Central memory CD4-positive, alpha-beta T cell (primary cell): Measurements from ENCODE around the gene KIRREL2.

Experiments used
- DNase-seq: peaks from one replicate; pipeline ENCODE4 v3.0.0; 2022

Gene KIRREL2

GRCh38 chr19:35845215-35846037, 11.3 kb upstream of the KIRREL2 start:
- DNase-seq = no peak

DNA sequence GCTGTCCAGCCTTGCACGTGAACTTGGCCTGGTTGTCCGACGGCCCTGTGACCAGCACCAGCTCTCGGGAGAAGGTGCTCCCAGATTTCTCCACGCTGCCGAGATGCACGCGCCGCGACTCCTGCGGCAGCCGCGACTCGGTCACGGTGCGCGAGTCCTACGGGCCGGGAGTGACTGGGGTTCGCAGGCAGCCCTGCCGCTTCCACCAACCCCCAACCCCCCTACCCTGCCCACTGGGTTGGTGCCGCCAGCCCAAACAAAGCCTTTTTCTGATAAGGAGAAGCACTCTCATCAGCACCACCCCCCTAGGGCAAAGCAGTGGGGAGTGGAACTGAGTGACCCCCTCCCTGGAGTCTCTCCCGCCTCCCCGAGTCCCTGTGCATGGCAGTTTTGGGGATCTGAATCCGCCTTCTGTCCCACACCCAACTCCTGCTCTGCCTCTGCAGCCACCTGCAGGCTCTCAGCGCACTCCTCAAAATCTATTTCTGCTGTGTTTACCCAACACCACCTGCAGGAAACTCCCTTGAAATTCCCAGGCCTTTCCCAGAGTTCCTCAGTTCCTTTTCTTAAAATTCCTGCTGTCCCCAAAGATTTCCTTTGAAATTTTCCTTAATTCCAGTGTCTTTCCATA, 10.6 kb upstream of the KIRREL2 start:
- DNase-seq = no peak

GRCh38 chr19:35847911-35848310, 8.8 kb upstream of the KIRREL2 start:
- no peak for DNase-seq

DNA sequence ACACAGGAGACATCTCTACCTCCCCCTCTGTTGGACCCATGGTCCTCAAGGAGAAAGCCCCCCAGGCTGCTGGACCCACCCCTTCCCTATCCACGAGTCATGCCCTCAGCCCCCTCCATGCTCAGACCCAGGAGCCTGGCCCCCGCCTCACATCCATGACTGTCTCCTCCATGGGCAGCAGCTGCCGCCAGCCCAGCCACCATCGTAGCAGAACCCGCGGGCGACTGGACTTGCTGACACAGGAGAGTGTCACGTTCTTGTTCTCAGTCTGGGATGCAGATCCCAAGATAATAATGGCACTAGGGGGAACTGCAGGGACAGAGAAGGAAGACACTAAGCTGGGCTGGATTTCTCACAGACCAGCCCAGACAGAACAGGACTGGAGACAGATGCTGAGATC, 8.2 kb upstream of the KIRREL2 start:
- DNase-seq = no peak

GRCh38 chr19:35848919-35849505, 7.7 kb upstream of the KIRREL2 start:
- no peak for DNase-seq

DNA sequence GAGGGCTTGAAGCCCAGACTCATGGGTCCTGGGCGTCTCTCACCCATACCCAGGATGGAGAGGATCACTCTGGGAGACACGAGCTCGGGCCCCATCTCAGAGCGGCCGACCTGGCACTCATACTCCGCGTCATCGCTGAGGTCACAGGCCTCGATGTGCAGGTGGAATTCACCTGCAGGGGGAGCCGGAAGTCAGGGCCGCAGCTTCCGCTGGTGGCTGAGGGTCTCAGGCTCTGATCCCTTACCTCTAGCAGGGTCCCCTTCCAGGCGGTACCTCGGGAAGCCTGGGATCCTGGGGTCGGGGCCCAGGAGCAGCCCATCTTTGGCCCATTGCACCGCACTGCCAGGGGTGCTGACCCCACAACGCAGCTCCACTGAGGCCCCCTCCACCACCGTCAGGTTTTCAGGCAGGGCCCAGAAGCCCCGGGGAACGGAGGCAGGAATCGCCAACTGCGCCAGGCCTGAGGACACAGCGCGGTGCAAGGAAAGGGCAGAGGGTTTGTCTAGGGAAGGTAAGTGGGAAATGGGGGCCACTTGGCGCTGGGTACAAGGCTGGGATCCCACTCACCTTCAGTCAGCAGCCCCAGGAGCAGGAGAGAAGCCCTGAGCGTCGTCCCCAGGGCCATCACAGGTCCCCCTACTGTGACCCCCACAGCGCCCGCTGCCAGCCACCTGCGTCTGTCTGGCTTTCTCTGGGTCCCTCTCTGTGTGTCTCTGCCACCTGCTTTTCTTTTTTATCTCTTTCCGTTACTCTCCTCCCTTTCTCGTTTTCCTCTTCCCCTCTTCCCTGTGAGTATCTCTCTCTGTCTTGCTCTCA, 5.3 kb upstream of the KIRREL2 start:
- no peak for DNase-seq

- DNase-seq = no peak
Observed at GRCh38 chr19:35852029-35852780, 4.5 kb upstream of the KIRREL2 start, which contains the start of gene NPHS1. NPHS1 (minus strand) TSS chr19:35852504; CDS start chr19:35851837, 667 bp downstream.

GRCh38 chr19:35853038-35853756, 3.5 kb upstream of the KIRREL2 start:
- DNase-seq = no peak

GRCh38 chr19:35858311-35858710, 1.6 kb downstream of the KIRREL2 start:
- no peak for DNase-seq

DNA sequence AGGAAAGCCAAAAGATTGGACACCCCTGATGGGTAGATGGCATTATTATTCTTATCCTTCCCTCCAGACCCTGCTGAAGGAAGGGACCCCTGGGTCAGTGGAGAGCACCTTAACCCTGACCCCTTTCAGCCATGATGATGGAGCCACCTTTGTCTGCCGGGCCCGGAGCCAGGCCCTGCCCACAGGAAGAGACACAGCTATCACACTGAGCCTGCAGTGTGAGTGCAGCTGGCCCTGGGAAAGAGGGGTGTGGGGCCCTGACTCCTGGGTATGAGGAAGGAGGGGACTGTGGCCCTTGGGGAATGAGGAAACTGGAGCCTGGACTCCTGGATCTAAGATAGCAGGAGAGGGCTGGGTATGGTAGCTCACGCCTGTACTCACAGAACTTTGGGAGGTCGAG, 2.7 kb downstream of the KIRREL2 start:
- DNase-seq = no peak

- DNase-seq = no peak
Observed at GRCh38 chr19:35860436-35860817, 3.7 kb downstream of the KIRREL2 start.

DNA sequence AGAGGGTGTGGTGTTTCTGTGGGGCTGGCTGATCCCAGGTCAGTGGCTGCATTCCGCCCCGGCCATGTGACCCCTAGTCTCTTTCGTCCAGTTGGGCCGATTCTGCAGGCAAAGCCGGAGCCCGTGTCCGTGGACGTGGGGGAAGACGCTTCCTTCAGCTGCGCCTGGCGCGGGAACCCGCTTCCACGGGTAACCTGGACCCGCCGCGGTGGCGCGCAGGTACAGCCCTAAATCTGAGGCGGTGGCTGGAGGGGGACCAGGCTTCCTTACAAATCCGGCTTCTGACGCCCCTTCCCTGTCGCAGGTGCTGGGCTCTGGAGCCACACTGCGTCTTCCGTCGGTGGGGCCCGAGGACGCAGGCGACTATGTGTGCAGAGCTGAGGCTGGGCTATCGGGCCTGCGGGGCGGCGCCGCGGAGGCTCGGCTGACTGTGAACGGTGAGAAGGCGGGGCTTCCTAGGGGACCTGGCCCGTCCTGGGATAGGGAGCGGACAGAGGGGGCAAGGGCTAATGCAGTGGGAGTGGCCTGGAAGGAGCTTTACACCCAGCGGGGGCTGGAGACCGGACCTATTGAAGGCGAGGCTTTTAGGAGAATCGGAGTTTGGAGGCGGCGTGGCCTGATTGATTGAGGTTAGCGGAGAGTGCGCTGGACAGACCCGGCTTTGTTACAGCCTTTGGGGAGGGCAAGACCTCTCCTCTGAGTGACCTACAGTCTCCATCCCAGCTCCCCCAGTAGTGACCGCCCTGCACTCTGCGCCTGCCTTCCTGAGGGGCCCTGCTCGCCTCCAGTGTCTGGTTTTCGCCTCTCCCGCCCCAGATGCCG, 4.3 kb downstream of the KIRREL2 start:
- no peak for DNase-seq

DNA sequence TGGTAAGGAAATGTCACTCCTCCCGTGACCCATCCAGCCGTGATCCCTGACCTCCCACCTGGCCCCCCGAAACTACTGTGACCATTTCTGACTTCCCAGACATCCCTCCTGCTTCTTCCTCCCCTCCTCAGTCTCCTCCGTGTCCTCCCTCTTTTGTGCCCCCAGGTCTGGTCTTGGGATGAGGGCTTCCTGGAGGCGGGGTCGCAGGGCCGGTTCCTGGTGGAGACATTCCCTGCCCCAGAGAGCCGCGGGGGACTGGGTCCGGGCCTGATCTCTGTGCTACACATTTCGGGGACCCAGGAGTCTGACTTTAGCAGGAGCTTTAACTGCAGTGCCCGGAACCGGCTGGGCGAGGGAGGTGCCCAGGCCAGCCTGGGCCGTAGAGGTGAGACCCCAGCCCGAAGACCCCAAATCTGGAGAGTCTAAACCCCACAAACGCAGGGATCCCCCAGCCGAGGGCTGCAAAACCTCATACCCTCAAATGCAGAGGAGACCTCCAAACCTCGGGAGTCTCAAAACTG, 5.0 kb downstream of the KIRREL2 start:
- DNase-seq = no peak

GRCh38 chr19:35862528-35862927, 5.8 kb downstream of the KIRREL2 start:
- no peak for DNase-seq

DNA sequence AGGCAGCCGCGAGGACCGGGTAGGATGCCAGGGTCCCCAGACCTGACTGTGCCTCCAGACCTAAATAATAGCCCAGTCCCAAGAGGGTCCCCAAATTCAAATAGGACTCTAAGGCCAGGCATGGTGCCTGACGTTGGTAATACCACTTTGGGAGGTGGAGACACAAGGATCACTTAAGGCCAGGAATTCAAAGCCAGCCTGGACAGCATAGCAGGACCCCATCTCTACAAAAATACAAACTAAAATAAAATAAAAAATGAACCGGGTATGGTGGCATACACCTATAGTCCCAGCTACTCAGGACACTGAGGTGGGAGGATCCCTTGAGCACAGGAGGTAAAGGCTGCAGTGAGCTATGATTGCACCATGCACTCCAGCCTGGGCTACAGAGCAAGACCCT, 6.3 kb downstream of the KIRREL2 start:
- no peak for DNase-seq

DNA sequence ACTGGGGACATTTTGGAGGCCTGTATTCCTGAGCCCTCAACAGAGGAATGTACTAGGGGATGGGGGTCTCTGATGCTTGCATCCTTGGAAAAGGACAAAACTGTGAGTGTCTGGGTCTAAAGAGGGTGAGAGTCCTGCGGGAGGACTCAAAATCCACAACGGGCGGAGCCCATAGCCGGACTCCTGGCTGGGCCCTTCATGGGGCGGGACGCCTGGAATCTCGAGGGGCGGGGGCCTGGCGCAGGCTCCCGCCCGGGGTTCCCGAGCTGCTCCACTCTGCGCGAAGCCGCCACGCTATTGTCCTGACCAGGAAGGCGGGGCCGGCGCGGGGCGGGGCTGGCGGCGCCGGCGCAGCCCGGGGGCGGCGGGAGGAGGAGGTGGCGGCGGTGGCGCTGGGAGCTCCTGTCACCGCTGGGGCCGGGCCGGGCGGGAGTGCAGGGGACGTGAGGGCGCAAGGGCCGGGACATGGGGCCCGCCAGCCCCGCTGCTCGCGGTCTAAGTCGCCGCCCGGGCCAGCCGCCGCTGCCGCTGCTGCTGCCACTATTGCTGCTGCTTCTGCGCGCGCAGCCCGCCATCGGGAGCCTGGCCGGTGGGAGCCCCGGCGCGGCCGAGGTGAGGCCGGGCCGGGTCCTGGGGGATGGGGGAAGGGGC, 11.6 kb downstream of the KIRREL2 start, which contains the start of gene APLP1:
Gene APLP1 (plus strand): TSS at position 403 of the 651 bp plus-strand sequence. CDS start 63 bp downstream, at position 466.
- DNase-seq = peak; percentile 43

DNA sequence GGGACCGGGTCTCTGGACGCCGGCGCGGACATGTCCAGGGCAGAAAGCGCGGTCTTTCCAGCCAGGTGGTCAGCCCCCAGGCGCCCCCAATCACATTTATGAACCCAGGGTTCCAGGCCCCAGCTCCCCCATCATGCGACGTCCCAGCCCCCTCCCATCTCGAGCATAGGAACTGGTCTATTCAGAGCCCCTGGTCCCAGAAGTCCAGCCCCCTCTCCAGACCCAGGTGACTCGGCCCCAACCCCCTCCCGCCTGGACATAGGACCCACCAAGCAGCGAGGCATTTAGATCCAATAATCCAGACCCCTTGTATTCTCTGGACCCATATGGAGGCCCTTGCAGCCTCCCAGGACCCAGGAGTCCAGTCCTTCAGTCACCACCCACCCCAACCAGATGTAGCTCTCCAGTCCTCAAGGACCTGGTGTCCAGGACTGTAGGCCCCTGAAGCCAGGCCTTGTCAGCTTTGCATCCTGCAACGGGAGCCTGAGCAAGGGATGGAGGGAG, 12.2 kb downstream of the KIRREL2 start:
- no peak for DNase-seq

DNA sequence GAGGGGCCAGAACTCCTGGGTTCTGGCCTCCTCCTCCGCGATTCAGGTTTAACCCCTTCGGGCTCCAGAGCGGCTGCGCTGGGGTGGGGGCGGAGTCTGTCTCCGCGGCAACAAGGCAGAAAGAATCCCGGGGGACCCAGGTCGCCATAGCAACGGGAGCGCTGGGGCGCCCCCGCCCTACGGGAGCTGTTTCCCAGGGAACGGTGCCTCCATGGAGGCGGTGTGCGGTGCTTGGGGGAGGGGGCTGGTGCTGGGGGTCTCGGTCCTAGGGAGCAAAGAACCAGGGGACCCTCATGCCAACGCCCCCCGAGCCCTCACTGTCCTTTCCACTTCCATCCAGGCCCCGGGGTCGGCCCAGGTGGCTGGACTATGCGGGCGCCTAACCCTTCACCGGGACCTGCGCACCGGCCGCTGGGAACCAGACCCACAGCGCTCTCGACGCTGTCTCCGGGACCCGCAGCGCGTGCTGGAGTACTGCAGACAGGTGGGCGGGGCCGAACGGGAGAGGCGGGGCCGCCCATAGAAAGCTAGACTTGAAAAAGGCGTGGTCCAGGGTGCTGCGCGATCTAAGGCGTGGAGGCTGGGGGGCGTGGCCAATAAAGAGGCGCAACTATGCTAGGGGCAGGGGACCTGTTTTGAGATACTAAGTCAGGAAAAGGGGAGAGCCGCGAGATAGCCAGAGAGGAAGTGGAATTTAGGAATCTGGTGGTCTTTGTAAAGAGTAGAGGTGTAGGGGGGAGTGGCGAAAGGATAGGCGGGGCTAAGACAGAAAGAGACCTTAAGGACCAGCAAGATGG, 12.8 kb downstream of the KIRREL2 start:
- DNase-seq = peak; percentile 76
